SH-SY5Y (cell line): ENCODE results near the gene SELENOW.

Experiments used
- GATA2 ChIP-seq: IDR thresholded peaks from 2 replicates; pipeline ENCODE4 v1.6.1; 2011; ENCODE audit warnings: mild to moderate bottlenecking, low read depth, low read length
- GATA3 ChIP-seq: IDR thresholded peaks from 2 replicates; pipeline ENCODE4 v1.6.1; 2011; ENCODE audit warnings: low read depth, mild to moderate bottlenecking, low read length, moderate library complexity

DNA sequence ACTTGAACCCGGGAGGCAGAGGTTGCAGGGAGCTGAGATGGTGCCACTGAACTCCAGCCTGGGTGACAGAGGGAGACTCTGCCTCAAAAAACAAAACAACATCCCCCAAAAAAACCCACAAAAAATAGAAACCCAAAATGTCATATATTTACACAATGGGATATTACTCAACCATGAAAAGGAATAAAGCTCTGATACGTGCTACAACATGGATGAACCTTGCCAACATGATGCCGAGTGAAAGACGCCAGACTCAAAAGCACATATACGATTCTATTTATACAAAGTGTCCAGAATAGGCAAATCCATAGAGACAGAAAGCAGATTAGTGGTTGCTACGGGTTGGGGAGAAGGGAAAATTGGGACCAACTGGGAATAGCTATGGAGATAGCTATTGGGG lies 27.9 kb downstream of the SELENOW start:
- no peak for TF ChIP-seq GATA2
- no peak for TF ChIP-seq GATA3
